Kasumi-1 (cell line): Measurements from ENCODE around the gene MARCHF7.
"Not testable (repeated sequence)": the region's sequence is repeated elsewhere in the genome, so short reads cannot be mapped to it uniquely, and the experiment has no call there.

ENCODE experiments used
- DNase-seq, 2 experiments: peaks; one replicate each; lab custom pipeline; 2025; lab: John Stamatoyannopoulos, UW

MARCHF7 gene

GRCh38 chr2:159720676-159721075 lies 8.4 kb downstream of the MARCHF7 start:
- DNase-seq, result no peak

- no peak for DNase-seq
Observed at GRCh38 chr2:159722580-159722979, 10.3 kb downstream of the MARCHF7 start.

DNA sequence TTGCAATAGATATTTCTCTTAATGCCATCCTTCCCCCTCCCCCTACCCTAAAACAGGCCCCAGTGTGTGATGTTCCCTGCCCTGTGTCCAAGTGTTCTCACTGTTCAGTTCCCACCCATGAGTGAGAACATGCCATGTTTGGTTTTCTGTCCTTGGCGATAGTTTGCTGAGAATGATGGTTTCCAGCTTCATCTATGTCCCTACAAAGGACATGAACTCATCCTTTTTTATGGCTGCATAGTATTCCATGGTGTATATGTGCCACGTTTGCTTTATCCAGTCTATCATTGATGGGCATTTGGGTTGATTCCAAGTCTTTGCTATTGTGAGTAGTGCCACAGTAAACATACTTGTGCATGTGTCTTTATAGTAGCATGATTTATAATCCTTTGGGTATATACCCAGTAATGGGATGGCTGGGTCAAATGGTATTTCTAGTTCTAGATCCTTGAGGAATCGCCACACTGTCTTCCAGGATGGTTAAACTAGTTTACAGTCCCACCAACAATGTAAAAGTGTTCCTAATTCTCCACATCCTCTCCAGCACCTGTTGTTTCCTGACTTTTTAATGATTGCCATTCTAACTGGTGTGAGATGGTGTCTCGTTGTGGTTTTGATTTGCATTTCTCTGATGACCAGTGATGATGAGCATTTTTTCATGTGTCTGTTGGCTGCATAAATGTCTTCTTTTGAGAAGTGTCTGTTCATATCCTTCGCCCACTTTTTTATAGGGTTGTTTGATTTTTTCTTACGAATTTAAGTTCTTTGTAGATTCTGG lies 12.7 kb downstream of the MARCHF7 start:
- not testable (repeated sequence) for DNase-seq

DNA sequence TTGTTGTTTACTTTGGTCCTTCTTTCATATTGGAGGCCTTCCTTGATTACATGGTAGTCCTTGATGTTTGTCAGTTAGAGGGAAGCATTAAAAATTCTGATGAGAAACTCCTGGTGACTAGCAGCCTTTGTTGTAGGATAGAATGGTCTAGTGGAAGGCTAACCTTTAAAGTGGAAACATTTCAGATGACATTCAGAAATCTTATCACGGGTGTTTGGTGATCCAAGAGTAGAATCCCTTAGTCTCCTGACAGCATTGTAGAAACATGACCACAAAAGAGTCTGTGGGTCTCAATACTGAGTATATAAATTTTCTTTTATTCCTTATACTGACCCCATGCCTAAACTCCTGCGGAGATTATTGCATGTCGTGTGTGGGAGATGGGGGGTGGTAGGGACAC lies 13.4 kb downstream of the MARCHF7 start:
- no peak for DNase-seq

GRCh38 chr2:159728629-159729028 lies 16.3 kb downstream of the MARCHF7 start:
- no peak for DNase-seq

DNA sequence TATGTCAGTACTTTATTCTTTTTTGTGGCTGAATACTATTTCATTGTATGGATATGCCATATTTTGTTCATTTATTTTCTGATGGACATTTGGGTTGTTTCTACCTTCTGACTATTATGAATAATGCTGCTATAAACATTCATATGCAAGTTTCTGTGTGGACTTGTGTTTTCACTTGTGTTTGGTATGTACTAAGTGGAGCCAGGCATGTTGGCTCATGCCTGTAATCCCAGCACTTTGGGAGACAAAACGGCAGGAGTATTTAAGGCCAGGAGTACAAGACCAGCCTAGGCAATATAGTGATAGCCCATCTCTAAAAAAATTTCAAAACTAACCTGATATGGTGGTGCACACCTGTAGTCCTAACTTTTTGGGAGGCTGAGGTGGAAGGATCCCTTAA lies 23.3 kb downstream of the MARCHF7 start:
- DNase-seq, result no peak

DNA sequence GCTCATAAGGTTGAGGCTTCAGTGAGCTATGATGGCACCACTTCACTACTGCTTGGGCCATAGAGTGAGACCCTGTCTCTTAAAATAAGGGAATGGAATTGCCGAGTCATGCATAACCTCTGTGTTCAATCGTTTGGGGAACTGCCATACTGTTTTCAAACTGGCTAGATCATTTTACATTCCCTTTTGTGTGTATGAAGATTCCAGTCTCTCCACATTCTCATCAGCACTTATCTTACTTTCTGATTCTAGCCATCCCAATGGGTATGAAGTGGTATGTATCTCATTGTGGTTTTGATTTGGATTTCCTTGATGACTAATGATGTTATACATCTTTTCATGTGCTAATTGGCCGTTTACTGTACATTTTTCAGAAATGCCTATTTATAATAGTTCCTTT lies 23.7 kb downstream of the MARCHF7 start:
- no peak for DNase-seq

- no peak for DNase-seq
Observed at GRCh38 chr2:159737292-159737916, 25.1 kb downstream of the MARCHF7 start.

- no peak for DNase-seq
Observed at GRCh38 chr2:159737917-159738296, 25.6 kb downstream of the MARCHF7 start.

GRCh38 chr2:159738509-159739390 lies 26.4 kb downstream of the MARCHF7 start:
- peak; percentile 35 to 50 for DNase-seq

- DNase-seq, result no peak
Observed at GRCh38 chr2:159742846-159743245, 30.5 kb downstream of the MARCHF7 start.

GRCh38 chr2:159744363-159744762 lies 32.1 kb downstream of the MARCHF7 start:
- DNase-seq, result no peak

- DNase-seq, result not testable (repeated sequence)
Observed at GRCh38 chr2:159745237-159745636, 32.9 kb downstream of the MARCHF7 start.

DNA sequence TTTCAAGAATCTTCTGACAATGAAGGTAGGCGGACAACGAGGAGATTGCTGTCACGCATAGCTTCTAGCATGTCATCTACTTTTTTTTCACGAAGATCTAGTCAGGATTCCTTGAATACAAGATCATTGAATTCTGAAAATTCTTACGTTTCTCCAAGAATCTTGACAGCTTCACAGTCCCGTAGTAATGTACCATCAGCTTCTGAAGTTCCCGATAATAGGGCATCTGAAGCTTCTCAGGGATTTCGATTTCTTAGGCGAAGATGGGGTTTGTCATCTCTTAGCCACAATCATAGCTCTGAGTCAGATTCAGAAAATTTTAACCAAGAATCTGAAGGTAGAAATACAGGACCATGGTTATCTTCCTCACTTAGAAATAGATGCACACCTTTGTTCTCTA lies 35.8 kb downstream of the MARCHF7 start:
- no peak for DNase-seq

DNA sequence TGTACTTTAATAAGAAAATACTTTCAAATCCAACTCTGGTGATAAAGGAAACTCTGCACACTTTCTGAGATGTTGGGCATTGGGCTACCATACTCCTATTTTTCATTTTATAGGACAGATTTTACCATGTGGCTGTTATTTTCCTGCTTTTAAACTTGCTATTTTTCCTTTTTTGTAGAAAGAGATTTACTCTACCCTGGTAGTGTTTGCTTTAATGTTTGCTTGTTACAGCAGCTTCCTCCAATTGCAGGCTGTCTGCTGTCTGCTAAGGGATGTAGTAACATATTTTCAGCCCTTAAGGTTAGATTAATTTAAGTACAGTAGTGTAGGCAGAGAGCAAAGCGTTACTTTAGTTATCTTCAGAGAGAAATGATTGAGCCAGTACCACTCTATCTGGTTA lies 38.6 kb downstream of the MARCHF7 start:
- DNase-seq, result no peak

DNA sequence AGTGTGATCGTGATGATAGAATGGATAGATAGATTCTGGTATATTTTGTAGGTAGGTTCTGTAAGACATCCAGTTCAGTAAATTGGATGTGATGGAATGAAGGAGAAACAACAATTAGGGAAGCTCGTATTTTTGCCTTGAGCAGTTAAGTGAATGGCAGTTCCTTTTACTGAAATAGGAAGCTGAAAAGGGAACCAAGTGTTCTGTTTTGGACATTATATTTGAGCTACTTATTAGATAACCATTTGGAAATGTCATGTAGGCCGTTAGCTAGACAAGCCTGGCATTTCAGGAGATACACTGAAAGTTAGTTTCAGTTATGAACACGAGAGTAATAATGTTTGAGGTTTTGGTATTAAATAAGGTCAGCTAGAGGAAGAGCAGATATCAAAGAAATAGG lies 41.5 kb downstream of the MARCHF7 start:
- peak; percentile 83 to 91 for DNase-seq

DNA sequence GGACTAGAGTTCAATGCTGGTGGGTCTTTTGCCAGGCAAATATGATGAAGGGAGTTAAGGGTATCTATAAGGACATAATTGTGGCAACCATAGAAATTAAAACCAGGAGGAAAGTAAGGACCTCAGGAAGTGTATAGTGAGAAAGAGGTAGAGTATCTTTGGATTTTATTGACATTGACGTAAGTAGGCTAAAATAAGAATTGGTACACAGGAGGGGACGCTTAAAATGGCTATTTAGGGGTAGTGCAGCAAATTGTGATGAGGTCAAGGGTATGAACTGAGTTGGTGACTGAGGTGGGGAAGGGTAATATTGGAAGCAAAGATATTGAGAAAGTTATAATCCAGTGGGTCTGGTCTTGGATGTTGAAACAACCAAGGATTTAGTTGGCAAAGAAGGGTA lies 42.7 kb downstream of the MARCHF7 start:
- DNase-seq, result no peak

- peak; percentile 39 to 51 for DNase-seq
Observed at GRCh38 chr2:159755788-159756187, 43.5 kb downstream of the MARCHF7 start.

- DNase-seq, result no peak
Observed at GRCh38 chr2:159758239-159758638, 45.9 kb downstream of the MARCHF7 start.

GRCh38 chr2:159758686-159759085 lies 46.4 kb downstream of the MARCHF7 start:
- DNase-seq, result no peak

DNA sequence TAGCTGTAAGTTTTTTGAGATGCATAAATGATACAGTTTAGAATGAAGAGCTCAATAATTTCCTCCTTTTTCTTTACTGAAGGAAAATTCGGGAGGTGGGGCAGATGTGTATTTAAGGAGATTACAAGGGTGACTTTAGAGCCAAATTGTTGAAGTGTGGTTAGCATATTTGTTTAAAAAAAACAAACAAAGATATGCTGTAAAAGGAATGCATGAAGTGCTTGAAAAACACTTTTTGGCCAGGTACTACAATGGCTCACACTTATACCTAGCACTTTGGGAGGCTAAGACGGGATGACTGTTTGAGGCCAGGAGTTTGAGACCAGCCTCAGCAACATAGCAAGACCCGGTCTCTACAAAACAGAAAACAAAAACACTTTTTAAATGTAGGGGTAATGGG lies 47.3 kb downstream of the MARCHF7 start:
- no peak for DNase-seq

GRCh38 chr2:159760326-159760725 lies 48.0 kb downstream of the MARCHF7 start:
- DNase-seq, result no peak

GRCh38 chr2:159762075-159762474 lies 49.8 kb downstream of the MARCHF7 start:
- no peak for DNase-seq
